DND-41 (cell line): ENCODE results near the gene TXNDC9.
"Not testable (repeated sequence)": the region's sequence is repeated elsewhere in the genome, so short reads cannot be mapped to it uniquely, and the experiment has no call there.

Source experiments
- ATAC-seq: fragments of 200-7000 bp; cut with Tn5 transposase; 3 replicates; pipeline ENCODE4 v1.9.1; 2021; ENCODE audit warnings: low read depth; ENCODE audit not compliant: insufficient read depth
- DNase-seq: peaks from one replicate; pipeline ENCODE4 v3.0.0-alpha.2; 2020
- H2AFZ ChIP-seq: 2 replicates; pipeline ENCODE4 v1.6.0; 2012; ENCODE audit warnings: low read depth, low read length
- H3K27ac ChIP-seq: 2 replicates; pipeline ENCODE4 v1.5.1; 2012; ENCODE audit warnings: low read length, inconsistent platforms
- H3K27me3 ChIP-seq: fragments of 200-600 bp; sonication (generic); 2 replicates; pipeline ENCODE4 v1.6.0; 2012; ENCODE audit warnings: low read length, mild to moderate bottlenecking, inconsistent platforms; ENCODE audit not compliant: insufficient read depth, poor library complexity
- H3K36me3 ChIP-seq: 2 replicates; pipeline ENCODE4 v1.5.1; 2012; ENCODE audit warnings: low read length, inconsistent platforms; ENCODE audit not compliant: insufficient read depth
- H3K4me1 ChIP-seq: 2 replicates; pipeline ENCODE4 v1.5.1; 2012; ENCODE audit warnings: mild to moderate bottlenecking, low read length; ENCODE audit not compliant: insufficient read depth
- H3K4me2 ChIP-seq: 2 replicates; pipeline ENCODE4 v1.6.0; 2012; ENCODE audit warnings: mild to moderate bottlenecking, moderate library complexity, low read length, inconsistent platforms; ENCODE audit not compliant: insufficient read depth
- H3K4me3 ChIP-seq, 2 experiments: fragments of 200-600 bp in 1 of 2; shearing (Covaris generic) in 1 of 2; 2 replicates each; pipeline ENCODE4 v1.5.1; 2012 to 2016; ENCODE audit warnings: inconsistent platforms in 2 of 2, low read length in 2 of 2, mild to moderate bottlenecking in 2 of 2, low read depth in 1 of 2, moderate library complexity in 1 of 2
- H3K79me2 ChIP-seq: 2 replicates; pipeline ENCODE4 v1.6.0; 2012; ENCODE audit warnings: low read length, inconsistent platforms; ENCODE audit not compliant: insufficient read depth
- H3K9ac ChIP-seq: 2 replicates; pipeline ENCODE4 v1.6.0; 2012; ENCODE audit warnings: low read depth, mild to moderate bottlenecking, inconsistent platforms, low read length, moderate library complexity
- H3K9me3 ChIP-seq: 2 replicates; pipeline ENCODE4 v1.5.1; 2012; ENCODE audit warnings: low read length, moderate library complexity, mild to moderate bottlenecking, inconsistent platforms; ENCODE audit not compliant: insufficient read depth, severe bottlenecking
- H4K20me1 ChIP-seq: 2 replicates; pipeline ENCODE4 v1.6.0; 2012; ENCODE audit warnings: low read length; ENCODE audit not compliant: insufficient read depth
- EZH2 ChIP-seq: IDR thresholded peaks from 3 replicates; pipeline ENCODE4 v1.6.1; 2012; ENCODE audit warnings: borderline replicate concordance, low read depth, mild to moderate bottlenecking, moderate library complexity, low read length, inconsistent platforms; ENCODE audit not compliant: severe bottlenecking
- TF ChIP-seq, protein P1 (sequence below): IDR thresholded peaks from 2 replicates; pipeline ENCODE4 v1.5.1; 2012; ENCODE audit warnings: borderline replicate concordance, low read length, moderate library complexity, mild to moderate bottlenecking; ENCODE audit not compliant: poor library complexity, severe bottlenecking; ENCODE audit errors: extremely low read depth

The TXNDC9 gene

DNA sequence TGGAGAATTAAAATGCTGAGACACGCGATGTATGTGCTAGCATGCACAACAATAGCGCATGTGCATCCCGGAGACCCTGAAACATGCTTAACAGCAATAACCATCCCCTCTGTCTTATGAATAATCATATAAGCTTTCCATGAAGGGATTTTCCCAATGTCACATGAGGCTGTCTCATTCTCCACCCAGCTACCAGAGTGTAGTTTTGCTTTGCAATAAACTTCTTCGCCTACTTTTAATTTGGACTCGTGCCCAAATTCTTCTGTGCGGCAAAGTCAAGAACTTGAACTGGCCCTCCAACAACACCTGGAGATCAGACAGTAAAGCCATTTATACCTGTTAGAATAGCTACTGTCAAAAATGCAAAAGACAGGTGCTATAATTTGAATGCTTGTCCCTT, 50.6 kb downstream of the TXNDC9 start:
- no peaks in the 10 kb centered on the region for H3K4me1 ChIP-seq
- H3K4me3 ChIP-seq: no peak overlapping the region
- TF ChIP-seq, protein P1, sequence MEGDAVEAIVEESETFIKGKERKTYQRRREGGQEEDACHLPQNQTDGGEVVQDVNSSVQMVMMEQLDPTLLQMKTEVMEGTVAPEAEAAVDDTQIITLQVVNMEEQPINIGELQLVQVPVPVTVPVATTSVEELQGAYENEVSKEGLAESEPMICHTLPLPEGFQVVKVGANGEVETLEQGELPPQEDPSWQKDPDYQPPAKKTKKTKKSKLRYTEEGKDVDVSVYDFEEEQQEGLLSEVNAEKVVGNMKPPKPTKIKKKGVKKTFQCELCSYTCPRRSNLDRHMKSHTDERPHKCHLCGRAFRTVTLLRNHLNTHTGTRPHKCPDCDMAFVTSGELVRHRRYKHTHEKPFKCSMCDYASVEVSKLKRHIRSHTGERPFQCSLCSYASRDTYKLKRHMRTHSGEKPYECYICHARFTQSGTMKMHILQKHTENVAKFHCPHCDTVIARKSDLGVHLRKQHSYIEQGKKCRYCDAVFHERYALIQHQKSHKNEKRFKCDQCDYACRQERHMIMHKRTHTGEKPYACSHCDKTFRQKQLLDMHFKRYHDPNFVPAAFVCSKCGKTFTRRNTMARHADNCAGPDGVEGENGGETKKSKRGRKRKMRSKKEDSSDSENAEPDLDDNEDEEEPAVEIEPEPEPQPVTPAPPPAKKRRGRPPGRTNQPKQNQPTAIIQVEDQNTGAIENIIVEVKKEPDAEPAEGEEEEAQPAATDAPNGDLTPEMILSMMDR: no peak
- TF ChIP-seq EZH2: no peak
- no peaks in the 10 kb centered on the region for H4K20me1 ChIP-seq
- H3K27ac ChIP-seq: no peak overlapping the region
- DNase-seq (no peak), ATAC-seq (no peak)
- peaks cover 12% of the 10 kb centered on the region; the same call in 1 of the 2 replicates for H3K36me3 ChIP-seq
- no peak overlapping the region for H2AFZ ChIP-seq
- H3K9ac ChIP-seq: no peak overlapping the region
- H3K27me3 ChIP-seq: no peaks in the 10 kb centered on the region
- peaks cover under 1% of the 10 kb centered on the region for H3K9me3 ChIP-seq
- no peaks in the 10 kb centered on the region for H3K79me2 ChIP-seq
- H3K4me2 ChIP-seq: no peak overlapping the region

DNA sequence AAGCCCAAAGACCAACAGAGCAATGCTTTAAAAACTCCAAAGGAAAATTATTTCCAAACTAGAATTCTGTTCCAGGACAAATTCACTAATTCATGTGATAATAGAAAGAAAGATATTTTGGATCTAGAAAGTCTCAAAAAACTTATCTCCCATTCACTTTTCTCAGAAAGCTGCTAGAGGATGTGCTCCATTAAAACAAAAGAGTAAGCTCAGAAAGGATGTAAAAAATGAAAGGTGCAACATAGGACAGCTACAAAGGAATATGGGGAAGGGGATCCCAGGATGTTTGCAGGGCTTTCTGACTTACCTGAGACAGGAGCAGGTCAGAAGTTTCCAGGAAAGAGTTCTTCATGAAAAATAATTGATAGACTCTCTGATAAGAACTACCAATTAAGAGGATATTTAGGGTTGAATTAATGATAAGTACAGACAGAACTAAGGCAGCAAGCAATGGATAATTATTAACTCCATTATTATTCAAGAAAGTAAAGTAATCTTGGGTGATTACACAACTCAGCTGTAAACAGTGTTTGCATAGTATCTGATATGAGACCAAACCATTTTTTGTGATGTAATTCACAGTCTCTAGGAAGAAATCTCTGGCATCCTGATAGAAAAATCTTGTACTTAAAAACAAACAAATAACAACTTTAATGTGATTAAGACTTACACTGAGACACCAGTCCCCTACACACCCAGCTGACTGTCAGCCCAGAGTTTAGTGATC, 56.0 kb downstream of the TXNDC9 start:
- DNase-seq (no peak), ATAC-seq (no peak)
- Histone ChIP-seq H3K4me3 (no peak overlapping the region), H3K36me3 (peaks cover 11% of the 10 kb centered on the region; the same call in 1 of the 2 replicates), H3K9ac (no peak overlapping the region), H3K27me3 (no peaks in the 10 kb centered on the region), H4K20me1 (no peaks in the 10 kb centered on the region), H3K4me2 (no peak overlapping the region), H3K79me2 (no peaks in the 10 kb centered on the region), H3K4me1 (no peaks in the 10 kb centered on the region), H2AFZ (no peak overlapping the region), H3K27ac (no peak overlapping the region), H3K9me3 (peaks cover 5% of the 10 kb centered on the region)
- no peak for TF ChIP-seq EZH2
- TF ChIP-seq, protein P1: no peak

GRCh38 chr2:99278793-99279291, 57.3 kb downstream of the TXNDC9 start:
- TF ChIP-seq, protein P1: no peak
- TF ChIP-seq EZH2: no peak
- H3K4me1 ChIP-seq: no peaks in the 10 kb centered on the region
- no peak overlapping the region for H3K9ac ChIP-seq
- H3K36me3 ChIP-seq: 0 out of 2 replicates have a peak, but pooled peaks cover 2% of the 10 kb centered on the region
- peaks cover 5% of the 10 kb centered on the region for H3K9me3 ChIP-seq
- H3K4me3 ChIP-seq: no peak overlapping the region
- no peaks in the 10 kb centered on the region for H3K27me3 ChIP-seq
- no peak for ATAC-seq
- H2AFZ ChIP-seq: no peak overlapping the region
- H3K79me2 ChIP-seq: no peaks in the 10 kb centered on the region
- H4K20me1 ChIP-seq: no peaks in the 10 kb centered on the region
- DNase-seq: no peak
- no peak overlapping the region for H3K27ac ChIP-seq
- H3K4me2 ChIP-seq: no peak overlapping the region

DNA sequence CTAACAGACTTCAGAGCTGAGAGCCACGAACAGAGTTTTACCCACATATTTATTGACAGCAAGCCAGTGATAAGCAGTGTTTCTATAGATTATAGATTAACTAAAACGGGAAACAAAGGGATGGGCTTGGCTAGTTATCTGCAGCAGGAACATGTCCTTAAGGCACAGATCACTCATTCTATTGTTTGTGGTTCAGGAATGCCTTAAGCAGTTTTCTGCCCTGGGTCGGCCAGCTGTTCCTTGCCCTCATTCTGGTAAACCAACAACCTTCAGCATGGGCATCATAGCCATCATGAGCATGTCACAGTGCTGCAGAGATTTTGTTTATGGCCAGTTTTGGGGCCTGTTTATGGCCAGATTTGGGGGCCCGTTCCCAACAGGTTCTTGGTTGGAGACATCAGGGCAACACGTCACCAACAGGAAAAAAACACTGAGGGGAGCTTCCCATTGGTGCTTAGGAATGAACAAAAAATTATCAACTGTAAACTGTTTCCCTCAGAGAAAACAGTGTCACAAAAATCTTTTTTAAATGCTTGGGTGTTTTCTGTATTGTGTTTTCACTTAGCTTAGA, 57.9 kb downstream of the TXNDC9 start:
- not testable (repeated sequence) for H3K36me3 ChIP-seq, H4K20me1 ChIP-seq, H3K4me3 ChIP-seq, H3K27me3 ChIP-seq, H2AFZ ChIP-seq, H3K9ac ChIP-seq, H3K4me1 ChIP-seq, H3K4me2 ChIP-seq, H3K27ac ChIP-seq, DNase-seq, H3K79me2 ChIP-seq, ATAC-seq, H3K9me3 ChIP-seq
